GM18873 (cell line): Measurements from ENCODE around the gene RPN2.

Source experiments
- ATAC-seq: cut with Tn5 transposase; IDR thresholded peaks from one replicate; pipeline ENCODE4 v1.9.1; 2021; ENCODE audit warnings: mild to moderate bottlenecking, moderate library complexity, moderate number of reproducible peaks; ENCODE audit not compliant: unreplicated experiment, low FRiP score

The RPN2 gene

DNA sequence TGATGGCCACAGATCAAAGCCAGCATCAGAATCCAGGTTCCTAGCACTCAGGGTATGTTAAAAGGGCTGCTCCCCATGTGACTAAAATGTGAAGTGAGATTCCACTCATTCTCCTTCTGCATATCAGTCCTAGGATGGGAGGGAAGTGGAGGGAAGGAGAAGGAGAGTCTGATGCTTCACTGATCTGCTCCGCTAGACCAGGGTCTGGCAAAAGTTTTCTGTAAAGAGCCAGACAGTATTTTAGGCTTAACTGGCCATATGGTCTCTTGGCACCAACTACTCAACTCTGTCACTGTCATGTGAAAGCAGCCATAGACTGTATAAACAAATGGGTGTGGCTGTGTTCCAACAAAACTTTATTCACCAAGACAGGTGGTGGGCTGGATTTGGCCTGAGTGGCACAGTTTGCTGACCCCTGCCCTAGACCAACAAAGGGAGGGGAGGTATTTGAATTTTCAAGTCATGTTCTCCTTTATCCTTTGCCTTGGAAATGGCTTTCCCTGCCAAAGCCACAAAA is 59.9 kb downstream of the RPN2 start:
- no peak for ATAC-seq

DNA sequence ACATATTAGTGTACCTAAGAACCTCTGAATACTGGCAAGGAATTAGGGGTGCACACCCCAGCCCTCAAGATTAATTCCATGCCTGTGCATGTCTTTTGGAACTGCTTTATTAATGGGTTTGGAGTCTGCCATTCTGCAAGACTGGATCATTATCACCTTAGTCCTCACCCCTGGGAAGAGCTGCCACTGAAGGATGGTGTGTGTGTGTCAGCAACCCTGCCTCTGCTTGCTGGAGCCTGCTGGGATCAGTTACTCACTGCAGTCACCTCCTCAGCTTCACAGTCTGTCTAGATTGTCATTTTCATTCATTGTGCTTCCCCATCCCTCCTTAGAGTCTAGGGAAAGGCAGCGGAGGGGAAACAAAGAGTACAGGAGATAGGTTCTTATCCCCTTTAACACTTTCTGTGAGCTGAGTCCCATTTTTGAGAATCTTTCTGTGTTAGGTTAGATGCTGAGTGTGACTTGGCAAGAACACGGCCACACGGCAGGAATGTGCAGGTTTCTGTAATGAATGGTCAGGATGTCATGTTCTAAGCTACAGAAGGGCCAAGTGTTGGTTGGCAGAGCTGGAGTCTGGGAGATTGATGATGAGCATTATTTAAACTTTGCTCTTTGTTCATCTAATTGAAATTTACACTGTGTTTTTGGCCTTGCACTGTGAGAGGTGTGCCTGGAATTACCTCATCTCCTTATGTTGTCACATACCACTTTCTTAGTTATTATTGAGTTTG is 61.4 kb downstream of the RPN2 start:
- ATAC-seq = no peak

DNA sequence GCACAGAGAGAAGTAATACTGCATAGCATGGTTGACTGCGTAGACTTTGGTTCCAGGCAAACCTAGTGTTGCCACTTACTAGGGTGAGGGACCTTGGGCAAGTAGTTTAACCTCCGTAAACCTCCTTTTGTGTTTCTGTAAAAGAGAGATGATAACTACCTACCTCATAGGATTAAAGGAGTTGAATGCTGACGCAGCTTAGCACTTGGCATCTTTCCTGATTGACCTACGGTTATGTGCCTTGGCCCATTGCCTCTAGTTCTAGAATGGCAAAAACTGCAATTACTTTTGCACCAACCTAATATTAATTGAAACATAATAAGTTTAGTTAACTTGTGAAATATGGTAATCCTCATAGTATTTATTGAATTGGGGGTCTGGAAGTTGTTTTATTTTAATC is 63.4 kb downstream of the RPN2 start:
- ATAC-seq = no peak

DNA sequence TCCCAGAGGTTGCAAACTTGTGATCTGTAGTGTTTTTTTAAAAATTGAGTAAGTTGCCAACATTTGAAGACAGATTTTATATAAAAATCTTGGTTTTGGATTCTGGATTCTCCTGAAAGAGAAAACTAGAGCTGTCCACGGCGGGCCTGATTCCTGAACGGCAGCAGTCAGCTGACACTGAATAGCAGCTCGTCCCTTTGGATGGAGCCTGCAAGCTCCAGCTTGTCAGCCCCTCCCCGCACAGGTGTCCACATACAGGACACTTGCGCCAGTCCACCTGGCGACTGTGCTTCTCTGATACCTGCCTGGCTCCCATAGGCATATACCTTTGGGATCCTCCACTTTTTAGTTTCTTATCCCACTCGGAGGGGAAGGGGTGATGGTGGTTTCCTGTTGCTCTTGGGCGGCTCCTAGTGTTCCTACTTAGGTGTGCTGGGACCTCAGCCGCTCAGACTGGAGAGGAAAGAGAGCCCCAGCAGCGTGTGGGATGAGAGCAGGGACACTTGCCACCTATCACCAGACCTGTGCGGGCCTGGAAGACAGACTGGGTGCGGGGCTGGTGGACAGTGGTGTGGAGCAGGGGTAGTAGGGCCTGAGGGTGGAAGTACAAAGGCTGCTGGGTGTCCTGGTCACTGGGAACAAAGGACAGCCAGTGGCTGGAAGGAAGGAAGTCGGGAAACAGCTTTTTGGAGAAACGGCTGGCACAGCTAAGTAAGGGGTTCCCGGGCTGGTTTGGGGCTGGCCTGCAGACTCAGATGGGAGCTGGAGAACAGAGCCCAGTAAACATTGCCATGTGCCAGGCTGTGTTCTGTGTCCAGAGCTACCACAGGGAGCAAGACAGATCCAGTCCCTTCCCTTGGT is 64.2 kb downstream of the RPN2 start:
- no peak for ATAC-seq

DNA sequence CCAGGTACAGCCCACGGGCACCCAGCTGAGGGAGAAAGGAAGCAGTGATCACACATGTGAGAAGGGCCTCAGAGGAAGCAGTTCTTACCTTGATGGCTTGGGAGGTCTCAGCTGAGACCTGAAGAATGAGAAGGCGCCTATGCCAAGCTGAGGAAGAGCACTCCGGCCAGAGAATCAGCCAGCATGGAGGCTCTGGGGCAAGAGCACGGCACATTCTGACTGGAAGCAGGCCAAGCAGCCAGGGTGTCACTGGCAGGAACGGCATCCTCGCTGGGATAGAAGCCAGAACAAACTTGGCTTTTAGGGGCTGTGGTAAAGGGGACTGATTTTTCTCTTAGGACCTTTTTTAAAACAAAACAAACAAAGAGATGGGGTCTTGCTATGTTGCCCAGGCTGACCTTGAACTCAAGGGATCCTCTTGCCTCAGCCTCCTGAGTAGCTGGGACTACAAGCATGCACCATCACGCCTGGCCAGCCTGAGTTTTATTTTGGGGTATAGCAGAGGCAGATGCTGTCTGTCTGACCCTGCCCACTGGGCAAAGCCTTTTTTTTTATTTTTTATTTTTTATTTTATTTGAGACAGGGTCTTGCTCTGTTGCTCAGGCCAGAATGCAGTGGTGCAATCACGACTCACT is 64.9 kb downstream of the RPN2 start:
- no peak for ATAC-seq

DNA sequence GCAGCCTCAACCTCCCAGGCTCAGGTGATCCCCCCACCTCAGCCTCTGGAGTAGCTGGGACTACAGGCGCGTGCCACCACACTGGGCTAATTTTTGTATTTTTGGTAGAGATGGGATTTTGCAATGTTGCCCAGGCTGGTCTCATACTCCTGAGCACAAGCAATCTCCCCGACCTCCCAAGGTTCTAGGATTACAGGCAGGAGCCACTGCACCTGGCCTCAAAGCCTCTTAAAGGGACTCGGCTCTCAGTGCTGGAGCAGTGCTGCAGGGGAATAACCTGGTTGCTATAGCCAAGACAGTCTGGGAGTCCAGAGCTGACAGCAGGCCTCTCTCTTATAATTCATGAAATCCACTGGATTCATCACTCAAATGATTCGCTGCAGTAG is 65.4 kb downstream of the RPN2 start:
- no peak for ATAC-seq

DNA sequence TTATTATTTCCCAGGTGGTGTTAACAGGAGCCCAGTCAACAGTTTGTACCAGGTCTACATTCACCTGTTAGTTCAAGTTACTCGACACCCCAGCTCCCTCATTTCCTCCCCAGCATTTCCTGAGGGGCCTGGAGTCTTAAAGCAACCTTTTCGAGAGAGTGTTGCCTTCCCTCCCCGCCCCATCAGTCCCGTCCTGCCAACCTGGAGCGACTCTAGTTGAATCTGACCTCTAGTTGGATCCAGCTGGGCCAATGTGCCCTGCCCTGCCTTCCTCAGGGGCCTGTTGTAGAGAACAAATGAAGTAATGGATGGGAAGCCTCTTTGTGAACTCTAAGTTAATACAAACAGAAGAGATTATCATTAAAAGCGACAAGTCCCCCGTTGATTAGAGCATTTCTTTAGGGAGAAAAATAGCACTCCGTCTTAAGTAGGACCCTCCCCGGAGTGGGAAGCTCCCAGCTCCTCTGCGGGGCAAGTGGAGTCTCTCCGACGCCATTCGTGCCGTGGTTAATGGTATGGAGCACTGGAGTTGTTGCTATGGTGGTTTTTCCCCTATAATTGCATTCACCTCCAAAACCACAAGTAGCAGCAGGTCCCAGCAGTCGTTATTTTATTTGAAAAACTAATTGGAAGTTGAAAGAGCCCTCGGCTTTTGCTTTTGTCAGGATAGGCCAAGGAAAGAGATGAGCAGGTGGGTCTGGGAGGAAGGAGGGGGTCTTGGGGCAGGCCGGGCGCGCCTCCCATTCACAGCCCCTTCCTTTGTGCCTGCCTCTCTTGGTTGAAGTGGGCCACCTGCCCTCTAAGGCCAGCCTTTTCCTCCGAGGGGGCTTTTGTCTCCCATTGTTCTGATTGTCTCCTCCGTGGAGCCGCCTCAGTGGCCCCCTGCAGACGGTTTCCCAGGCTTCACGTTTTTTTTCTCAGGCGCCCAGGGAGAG is 66.4 kb downstream of the RPN2 start:
- ATAC-seq = no peak

DNA sequence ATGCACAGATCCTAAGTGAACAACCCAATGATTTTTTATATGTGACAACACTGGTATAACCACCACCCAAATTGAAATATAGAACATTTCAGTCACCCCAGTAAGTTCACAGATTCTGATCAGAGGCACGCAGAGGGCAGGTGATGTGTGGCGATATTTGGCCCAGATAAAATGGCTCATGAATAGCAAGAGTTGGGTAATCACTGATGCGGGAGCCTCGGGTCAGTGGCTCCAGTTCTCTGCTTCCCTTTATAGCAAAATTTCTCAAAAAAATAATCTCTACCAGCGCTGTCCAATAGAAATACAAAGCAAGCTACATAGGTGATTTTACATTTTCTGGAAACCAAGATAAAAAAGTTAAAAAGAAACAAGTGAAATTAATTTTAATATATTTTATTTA is 67.6 kb downstream of the RPN2 start:
- no peak for ATAC-seq

DNA sequence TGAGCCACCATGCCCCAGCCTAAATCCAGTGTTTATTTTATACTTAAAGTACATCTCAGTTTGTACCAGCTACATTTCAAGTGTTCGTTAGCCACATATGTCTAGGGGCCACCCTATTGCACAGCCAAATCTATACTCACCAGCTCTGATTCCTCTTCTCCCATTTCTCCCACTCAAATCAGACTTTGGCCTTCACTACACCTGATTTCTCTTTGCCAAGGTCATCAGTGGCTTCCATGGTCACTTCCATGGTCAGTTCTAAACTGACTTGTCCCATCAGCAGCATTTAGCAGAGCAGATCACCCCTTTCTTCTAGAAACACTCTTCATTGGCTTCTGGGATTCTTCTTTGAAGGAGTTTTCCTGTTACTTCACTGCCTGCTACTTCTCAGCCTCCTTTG is 68.4 kb downstream of the RPN2 start:
- ATAC-seq = no peak

DNA sequence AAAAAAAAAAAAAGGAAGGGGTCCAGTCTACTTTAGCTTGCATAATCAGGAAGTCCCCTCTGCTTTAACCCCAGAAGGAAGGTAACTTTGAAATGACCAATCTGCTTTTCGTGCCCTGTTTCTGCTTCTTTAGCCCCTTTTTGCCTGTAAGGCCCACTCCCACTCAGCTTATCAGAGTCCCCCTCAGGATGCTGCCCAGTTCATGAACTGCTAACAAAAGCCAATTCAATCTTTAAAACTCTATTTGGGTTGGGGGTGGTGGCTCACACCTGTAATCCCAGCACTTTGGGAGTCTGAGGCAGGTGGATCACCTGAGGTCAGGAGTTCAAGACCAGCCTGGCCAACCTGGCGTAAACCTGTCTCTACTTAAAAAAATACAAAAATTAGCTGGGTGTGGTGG is 70.2 kb downstream of the RPN2 start:
- no peak for ATAC-seq

DNA sequence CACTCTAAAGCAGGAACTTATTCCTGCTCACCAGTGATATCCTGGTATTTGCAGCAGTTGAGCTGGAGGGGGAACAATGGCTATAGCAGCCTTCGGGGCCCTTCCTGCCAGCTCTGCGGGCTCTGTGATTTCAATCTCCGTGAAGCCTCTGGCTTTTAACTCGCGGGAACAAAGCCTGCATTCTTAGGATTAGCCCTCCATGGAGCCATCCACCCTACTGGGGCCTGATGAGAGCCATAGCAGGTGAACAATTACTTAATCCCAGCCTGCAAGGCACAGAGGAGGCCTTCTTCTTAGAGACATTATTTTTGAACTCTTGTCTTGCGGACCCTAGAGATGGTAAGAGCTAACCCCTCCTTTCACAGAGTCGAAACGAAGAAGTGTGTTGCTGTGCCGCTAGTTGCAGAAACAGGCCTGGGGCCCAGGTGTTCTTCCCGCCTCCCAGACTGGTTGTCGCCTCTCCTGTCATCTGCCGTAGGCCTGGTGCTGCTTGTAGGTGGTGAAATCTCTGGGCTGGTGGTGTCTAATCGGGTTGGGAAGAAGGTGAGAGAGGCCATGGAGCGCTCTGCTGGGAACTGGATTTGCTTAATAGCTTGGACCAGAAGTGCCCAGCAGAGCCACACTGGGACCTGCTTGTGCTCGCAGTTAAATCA is 72.8 kb downstream of the RPN2 start:
- no peak for ATAC-seq

DNA sequence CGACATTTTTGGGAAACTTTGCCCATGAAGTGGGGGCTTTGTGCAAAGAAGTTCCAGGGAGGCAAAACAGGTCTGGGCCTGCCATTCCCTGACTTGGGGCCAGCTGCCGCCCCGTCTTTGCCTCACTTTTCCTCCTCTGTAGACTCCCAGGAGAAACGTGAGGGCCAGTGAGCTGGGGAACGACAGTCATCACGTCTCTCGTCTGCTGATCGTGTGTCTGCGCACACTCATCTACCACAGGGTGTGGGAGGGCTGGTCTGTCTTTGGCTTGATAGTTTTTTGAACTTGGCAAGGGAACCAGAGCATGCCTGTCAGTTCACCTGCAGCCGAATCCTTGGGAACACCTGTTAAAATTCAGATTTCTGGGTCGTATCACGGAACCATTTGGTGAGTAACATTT is 74.0 kb downstream of the RPN2 start:
- ATAC-seq = no peak

DNA sequence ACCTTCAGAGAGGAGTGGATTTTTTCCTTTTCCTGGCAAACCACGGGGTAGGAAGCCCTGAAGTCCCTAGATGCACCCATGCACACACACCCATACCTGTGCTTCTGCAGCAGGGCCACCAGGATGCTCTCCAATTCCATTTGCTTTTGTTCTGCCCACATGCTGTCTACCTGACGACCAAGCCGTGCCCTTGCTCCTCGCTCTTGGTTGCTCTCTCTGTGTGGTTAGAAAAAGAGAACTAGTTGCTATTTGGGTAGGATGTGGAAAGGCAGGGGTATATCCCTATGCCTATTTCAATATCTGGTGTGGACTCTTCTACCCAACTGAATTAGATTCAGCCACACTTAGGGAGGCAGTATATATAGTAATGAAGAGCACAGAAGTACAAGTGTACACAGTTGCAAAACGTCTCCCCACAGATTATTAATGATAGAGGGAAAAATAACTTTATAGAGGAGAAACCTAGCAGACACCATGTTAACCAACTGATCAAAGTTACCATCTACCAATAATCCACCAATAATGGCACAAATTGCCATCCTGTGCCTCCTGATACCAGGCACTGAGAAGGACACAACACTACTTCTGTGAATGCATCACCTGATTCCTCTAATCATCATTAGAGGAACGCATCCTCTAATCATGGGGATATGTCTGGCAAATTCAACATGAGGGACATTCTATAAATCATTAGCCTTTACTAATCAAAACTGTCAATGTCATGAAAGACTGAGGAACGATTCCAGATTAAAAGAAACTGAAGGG is 75.2 kb downstream of the RPN2 start:
- ATAC-seq = no peak

DNA sequence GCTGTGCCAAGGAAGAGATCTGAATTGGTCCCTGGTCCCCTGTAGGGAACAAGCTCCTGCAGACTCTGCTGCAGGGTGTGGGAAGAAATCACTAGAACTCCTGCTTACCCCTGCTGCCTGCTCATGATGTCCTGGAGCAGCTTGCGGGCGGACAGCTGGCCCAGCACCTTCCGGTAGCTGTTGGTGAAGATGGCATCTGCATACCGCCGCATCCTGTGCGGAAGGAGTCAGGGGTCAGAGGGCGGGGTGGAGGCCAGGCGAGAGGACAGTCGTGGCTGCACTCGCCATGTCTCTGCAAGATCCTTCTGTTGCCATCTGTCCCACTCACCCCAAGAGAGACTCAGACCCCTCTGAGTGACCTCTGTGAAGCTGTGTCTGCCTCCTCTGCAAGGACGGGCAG is 77.2 kb downstream of the RPN2 start:
- ATAC-seq = no peak

DNA sequence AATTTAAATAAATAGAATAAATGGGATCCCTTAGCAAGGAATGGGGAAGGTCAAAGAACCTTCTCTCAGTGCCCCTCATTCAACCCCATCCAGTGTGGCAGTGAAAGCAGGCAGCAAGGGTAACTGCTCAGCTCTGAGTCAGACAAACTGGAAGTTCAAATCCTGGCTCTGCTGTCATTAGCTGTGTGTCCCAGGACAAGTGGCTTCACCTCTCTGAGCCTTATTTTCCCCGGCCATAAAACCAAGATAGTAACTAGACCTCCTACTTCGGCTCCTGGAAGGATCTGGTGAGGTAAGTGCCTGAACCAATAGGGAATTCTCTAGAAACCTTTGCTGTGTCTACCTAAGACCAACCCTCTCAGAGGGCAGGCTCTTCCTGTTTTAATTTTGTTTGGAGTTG is 78.4 kb downstream of the RPN2 start:
- no peak for ATAC-seq

DNA sequence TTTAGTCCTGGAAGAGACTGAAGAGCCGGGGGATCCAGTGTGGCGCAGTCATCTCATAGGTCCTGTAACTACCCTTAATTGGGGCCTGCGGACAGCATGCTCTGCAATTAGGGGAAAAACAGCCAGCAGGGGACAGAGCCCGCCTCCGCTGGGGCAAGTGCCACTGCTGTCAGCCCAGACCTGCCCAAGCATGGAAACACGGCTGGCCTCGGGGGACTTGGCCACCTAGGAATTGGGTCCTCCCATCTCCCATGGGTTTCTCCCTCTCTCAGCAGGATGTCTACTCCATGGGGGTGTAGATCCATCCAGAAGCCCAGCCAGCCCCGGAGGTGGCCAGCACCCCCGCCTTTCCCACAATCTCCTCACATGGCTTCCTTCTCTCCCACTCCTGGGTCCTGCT is 78.9 kb downstream of the RPN2 start:
- no peak for ATAC-seq

DNA sequence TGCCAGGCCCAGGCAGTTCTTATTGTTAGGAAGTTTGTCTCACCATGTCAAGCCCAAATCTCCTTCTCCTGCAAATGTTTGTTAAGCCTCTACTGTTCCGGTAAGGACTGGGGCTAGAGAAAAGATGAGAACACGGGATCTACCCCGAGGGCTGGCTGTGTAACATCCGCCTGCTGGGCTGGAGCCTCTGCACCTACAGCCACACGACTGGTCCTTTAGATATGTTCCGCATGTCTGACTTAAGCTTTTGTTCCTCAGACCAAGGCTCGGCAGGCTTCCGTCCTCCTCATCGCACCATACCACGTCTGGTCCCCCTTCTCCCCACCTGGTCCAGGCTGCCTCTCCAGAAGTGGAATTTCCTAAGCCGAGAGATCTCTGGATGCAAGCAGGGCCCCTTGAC is 79.9 kb downstream of the RPN2 start:
- ATAC-seq = no peak

DNA sequence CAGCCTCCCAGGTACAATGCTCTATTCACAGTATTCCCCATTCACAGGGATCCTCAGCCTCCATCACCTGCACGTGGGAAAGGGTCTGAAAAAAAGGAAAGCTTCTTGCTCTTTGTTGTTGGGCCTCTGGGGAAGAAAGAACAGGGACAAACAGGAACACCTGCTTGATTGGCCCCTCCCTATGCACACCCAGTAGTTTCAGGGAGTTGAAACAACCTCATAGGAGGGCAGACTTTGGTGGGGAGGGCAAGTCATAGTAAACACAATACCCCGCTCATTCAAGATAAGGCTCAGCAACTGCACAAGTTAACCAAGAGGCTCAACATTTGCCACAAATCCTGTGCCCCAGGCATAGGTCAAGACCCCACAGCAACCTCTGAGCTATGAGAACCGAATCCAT is 80.7 kb downstream of the RPN2 start:
- no peak for ATAC-seq

DNA sequence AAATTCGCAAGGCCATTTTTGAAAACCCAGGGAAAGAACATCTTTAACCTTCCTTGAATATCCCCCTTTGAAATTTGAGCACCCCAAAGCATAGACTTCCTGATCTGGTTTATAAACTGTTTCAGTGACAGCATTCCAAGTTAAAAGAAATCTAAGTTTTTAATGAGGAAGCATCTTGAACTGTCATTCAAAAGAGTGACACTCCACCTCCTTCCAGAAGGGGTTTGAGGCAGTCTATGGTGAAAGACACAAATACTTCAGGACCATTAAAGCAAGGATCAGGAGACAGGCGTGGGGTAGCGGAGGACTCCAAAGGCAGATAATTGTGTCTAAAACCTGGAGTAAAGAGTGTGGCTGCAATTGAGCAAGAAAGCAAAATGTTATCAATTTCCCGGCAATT is 81.8 kb downstream of the RPN2 start:
- no peak for ATAC-seq
